Mucosa of rectum (tissue), 2 donors: ENCODE results near the gene CD24.
"Not testable (repeated sequence)": the region's sequence is repeated elsewhere in the genome, so short reads cannot be mapped to it uniquely, and the experiment has no call there.

Source experiments
- H3K27ac ChIP-seq, 2 donors: one replicate each; pipeline ENCODE4 v1.7.0; 2013; ENCODE audit warnings: inconsistent platforms in 2 of 2, low read depth in 2 of 2, low read length in 2 of 2
- H3K27me3 ChIP-seq, 2 donors: one replicate each; pipeline ENCODE4 v1.7.0; 2013; ENCODE audit warnings: low read length in 2 of 2; ENCODE audit not compliant: control insufficient read depth in 2 of 2, insufficient read depth in 2 of 2
- H3K36me3 ChIP-seq, 2 donors: one replicate each; pipeline ENCODE4 v1.7.0; 2013; ENCODE audit warnings: low read length in 2 of 2; ENCODE audit not compliant: control insufficient read depth in 2 of 2, insufficient read depth in 2 of 2
- H3K4me1 ChIP-seq, 2 donors: one replicate each; pipeline ENCODE4 v1.7.0; 2013; ENCODE audit warnings: low read length in 2 of 2, mild to moderate bottlenecking in 1 of 2; ENCODE audit not compliant: control insufficient read depth in 2 of 2, insufficient read depth in 2 of 2
- H3K4me3 ChIP-seq, 2 donors: one replicate each; pipeline ENCODE4 v1.7.0; 2013; ENCODE audit warnings: low read length in 2 of 2
- H3K9ac ChIP-seq, 2 donors: one replicate each; pipeline ENCODE4 v1.7.0; 2013; ENCODE audit warnings: low read length in 2 of 2, low read depth in 1 of 2, mild to moderate bottlenecking in 1 of 2
- H3K9me3 ChIP-seq, 2 donors: one replicate each; pipeline ENCODE4 v1.7.0; 2013; ENCODE audit warnings: low read length in 2 of 2; ENCODE audit not compliant: control insufficient read depth in 2 of 2
- donor health status: healthy.
- donor health status: Normal muscosa, but diverticular disease.

The CD24 gene

GRCh38 chr6:106974336-106974998 is at the start of gene CD24:
TSS of gene CD24 (minus strand) at chr6:106974729. CDS start at chr6:106974646, 83 bp downstream.
- H3K27ac ChIP-seq: peak within 1 kb of the TSS; percentile 87 to 90
- peaks cover 8 to 17% of the 10 kb centered on the region in 2 donors for H3K4me1 ChIP-seq
- H3K36me3 ChIP-seq: no peaks in the 10 kb centered on the region
- H3K4me3 ChIP-seq: peak within 1 kb of the TSS; percentile 88 to 89
- no peaks in the 10 kb centered on the region for H3K9me3 ChIP-seq
- peaks cover 0 to 6% of the 10 kb centered on the region in 2 donors for H3K27me3 ChIP-seq
- peak within 1 kb of the TSS; percentile 74 to 78 for H3K9ac ChIP-seq

- H3K9me3 ChIP-seq: no peaks in the 10 kb centered on the region
- no peaks in the 10 kb centered on the region for H3K36me3 ChIP-seq
- H3K27ac ChIP-seq: no peak overlapping the region
- H3K27me3 ChIP-seq: no peaks in the 10 kb centered on the region
- no peaks in the 10 kb centered on the region for H3K4me1 ChIP-seq
- no peak overlapping the region for H3K4me3 ChIP-seq
- H3K9ac ChIP-seq: no peak overlapping the region
Observed at GRCh38 chr6:107021446-107022185, 47.1 kb upstream of the CD24 start.

GRCh38 chr6:107020239-107020638 is 45.7 kb upstream of the CD24 start:
- Histone ChIP-seq H3K9me3 (no peaks in the 10 kb centered on the region), H3K36me3 (no peaks in the 10 kb centered on the region)

GRCh38 chr6:107019628-107020027 is 45.1 kb upstream of the CD24 start:
- not testable (repeated sequence) for H3K27ac ChIP-seq, H3K9me3 ChIP-seq, H3K4me3 ChIP-seq, H3K9ac ChIP-seq, H3K27me3 ChIP-seq, H3K36me3 ChIP-seq, H3K4me1 ChIP-seq

More at GRCh38 chr6:107020239-107020638, 45.7 kb upstream of the CD24 start:
- no peaks in the 10 kb centered on the region for H3K4me1 ChIP-seq
- H3K4me3 ChIP-seq: no peak overlapping the region
- no peaks in the 10 kb centered on the region for H3K27me3 ChIP-seq
- no peak overlapping the region for H3K27ac ChIP-seq
- no peak overlapping the region for H3K9ac ChIP-seq

- no peaks in the 10 kb centered on the region for H3K4me1 ChIP-seq
- no peak overlapping the region for H3K4me3 ChIP-seq
- no peak overlapping the region for H3K27ac ChIP-seq
- no peak overlapping the region for H3K9ac ChIP-seq
- H3K27me3 ChIP-seq: no peaks in the 10 kb centered on the region
- H3K9me3 ChIP-seq: no peaks in the 10 kb centered on the region
- no peaks in the 10 kb centered on the region for H3K36me3 ChIP-seq
Observed at GRCh38 chr6:107019047-107019446, 44.5 kb upstream of the CD24 start.

- Histone ChIP-seq H3K9ac (no peak overlapping the region), H3K9me3 (no peaks in the 10 kb centered on the region), H3K4me1 (no peaks in the 10 kb centered on the region), H3K27ac (no peak overlapping the region), H3K36me3 (no peaks in the 10 kb centered on the region), H3K4me3 (no peak overlapping the region), H3K27me3 (no peaks in the 10 kb centered on the region)
Observed at GRCh38 chr6:107009499-107009898, 35.0 kb upstream of the CD24 start.

GRCh38 chr6:106997392-106998158 is 23.0 kb upstream of the CD24 start:
- no peaks in the 10 kb centered on the region for H3K27me3 ChIP-seq
- no peaks in the 10 kb centered on the region for H3K4me1 ChIP-seq
- H3K9me3 ChIP-seq: no peaks in the 10 kb centered on the region
- H3K36me3 ChIP-seq: no peaks in the 10 kb centered on the region
- peak overlapping the region in 1 of 2 donors; percentile 26 for H3K9ac ChIP-seq
- no peak overlapping the region for H3K27ac ChIP-seq
- H3K4me3 ChIP-seq: no peak overlapping the region

GRCh38 chr6:106995640-106996039 is 21.1 kb upstream of the CD24 start:
- no peaks in the 10 kb centered on the region for H3K9me3 ChIP-seq
- H3K4me3 ChIP-seq: no peak overlapping the region
- H3K4me1 ChIP-seq: no peaks in the 10 kb centered on the region
- H3K9ac ChIP-seq: no peak overlapping the region
- no peaks in the 10 kb centered on the region for H3K36me3 ChIP-seq
- H3K27me3 ChIP-seq: no peaks in the 10 kb centered on the region
- H3K27ac ChIP-seq: no peak overlapping the region

GRCh38 chr6:106989737-106990136 is 15.2 kb upstream of the CD24 start:
- not testable (repeated sequence) for H3K4me3 ChIP-seq, H3K9me3 ChIP-seq, H3K27ac ChIP-seq, H3K4me1 ChIP-seq, H3K27me3 ChIP-seq, H3K36me3 ChIP-seq, H3K9ac ChIP-seq

GRCh38 chr6:106988664-106989063 is 14.1 kb upstream of the CD24 start:
- Histone ChIP-seq H3K27me3 (no peaks in the 10 kb centered on the region), H3K4me1 (no peaks in the 10 kb centered on the region), H3K36me3 (no peaks in the 10 kb centered on the region), H3K9me3 (no peaks in the 10 kb centered on the region), H3K27ac (no peak overlapping the region), H3K9ac (no peak overlapping the region), H3K4me3 (no peak overlapping the region)
